Gastroesophageal sphincter (tissue), 4 donors: ENCODE measurements around the gene IL24. TPM values are rescaled to one million over a fixed set of nuclear protein-coding genes. Genes with fewer than 3 reads are reported as not detected.

Experiments used
- ATAC-seq: fragments of 150-250 bp; one replicate; pipeline ENCODE4 v1.9.1; 2016; ENCODE audit warnings: mild to moderate bottlenecking, moderate library complexity
- H3K27ac ChIP-seq, 4 donors: fragments of 200-600 bp; sonication (generic) in 3 of 4; 1 replicate in 3 of 4; 2 replicates in 1 of 4; pipeline ENCODE4 v1.5.1; 2016 to 2019
- H3K27me3 ChIP-seq: fragments of 200-600 bp; sonication (generic); one replicate; pipeline ENCODE4 v1.5.1; 2019
- H3K36me3 ChIP-seq, 2 donors: fragments of 200-600 bp; sonication (generic); one replicate each; pipeline ENCODE4 v1.5.1; 2019; ENCODE audit warnings: control low read depth in 1 of 2
- H3K4me1 ChIP-seq, 3 donors: fragments of 200-600 bp; sonication (generic); 1 replicate in 2 of 3; 2 replicates in 1 of 3; pipeline ENCODE4 v1.5.1; 2016 to 2019; ENCODE audit warnings: control low read depth in 2 of 3
- H3K4me3 ChIP-seq, 2 donors: fragments of 200-600 bp; sonication (generic); one replicate each; pipeline ENCODE4 v1.5.1; 2019; ENCODE audit warnings: mild to moderate bottlenecking in 1 of 2, moderate library complexity in 1 of 2
- H3K9me3 ChIP-seq, 3 donors: fragments of 200-600 bp; sonication (generic); one replicate each; pipeline ENCODE4 v1.5.1; 2017 to 2019; ENCODE audit warnings: control low read depth in 2 of 3
- CTCF ChIP-seq, 4 experiments: fragments of 200-600 bp in 2 of 4; fragments of 450-650 bp in 2 of 4; sonication (generic) in 1 of 4; IDR thresholded peaks; one replicate each; pipeline ENCODE4 v1.5.1; 2017 to 2019; ENCODE audit warnings: antibody characterized with exemption in 4 of 4, mild to moderate bottlenecking in 2 of 4, moderate library complexity in 2 of 4
- EP300 ChIP-seq: sonication (generic); formaldehyde crosslinking; IDR thresholded peaks from one replicate; pipeline ENCODE4 v1.6.1; 2017; ENCODE audit warnings: antibody characterized with exemption, mild to moderate bottlenecking
- POLR2A ChIP-seq, 2 donors: fragments of 450-650 bp; IDR thresholded peaks; one replicate each; pipeline ENCODE4 v1.6.1; 2017; ENCODE audit warnings: antibody characterized with exemption in 2 of 2, mild to moderate bottlenecking in 2 of 2, moderate library complexity in 1 of 2
- POLR2AphosphoS5 ChIP-seq: sonication (generic); formaldehyde crosslinking; IDR thresholded peaks from one replicate; pipeline ENCODE4 v1.6.1; 2017; ENCODE audit warnings: antibody characterized with exemption
- WGBS, 2 donors: methylation state at CpG; one replicate each; pipeline ENCODE4 v1.1.5; 2018; ENCODE audit warnings: low coverage in 1 of 2; 5-methylcytosine and 5-hydroxymethylcytosine counted together
- total RNA-seq, 4 donors: library from RNA; depleted of rRNA; stranded (reverse); fragments of >200 nt; gene quantifications; one replicate each; pipeline ENCODE4 v1.1.0, GENCODE V29; 2016

IL24 gene
- total RNA-seq, 4 donors from 2014 or later = not detected

- no peaks in the 10 kb centered on the region for H3K9me3 ChIP-seq
- no peaks in the 10 kb centered on the region for H3K36me3 ChIP-seq
- H3K27me3 ChIP-seq = peaks cover 31% of the 10 kb centered on the region
- no peaks in the 10 kb centered on the region for H3K4me1 ChIP-seq
- no peak for TF ChIP-seq EP300
- no peak for TF ChIP-seq POLR2AphosphoS5
- TF ChIP-seq POLR2A (IDR thresholded peaks at IDR 0.05) = no peak
- no peak for TF ChIP-seq CTCF (IDR thresholded peaks at IDR 0.05)
- 78 to 80% methylated on average over 1 to 6 of the region's 13 CpGs for WGBS, 2 donors
- no peak overlapping the region for H3K27ac ChIP-seq
- ATAC-seq = no peak
- H3K4me3 ChIP-seq = no peak overlapping the region
Observed at GRCh38 chr1:206898915-206899431, 1.7 kb downstream of the IL24 start.

GRCh38 chr1:206899717-206900116, 2.5 kb downstream of the IL24 start:
- Histone ChIP-seq H3K36me3 (no peaks in the 10 kb centered on the region), H3K4me3 (no peak overlapping the region), H3K4me1 (no peaks in the 10 kb centered on the region), H3K27me3 (peaks cover 31% of the 10 kb centered on the region), H3K9me3 (no peaks in the 10 kb centered on the region), H3K27ac (no peak overlapping the region)
- TF ChIP-seq EP300 (no peak), CTCF (IDR thresholded peaks at IDR 0.05) (no peak), POLR2AphosphoS5 (no peak), POLR2A (IDR thresholded peaks at IDR 0.05) (no peak)
- no peak for ATAC-seq
- 65 to 100% methylated on average over 2 to 5 of the region's 5 CpGs for WGBS, 2 donors

- WGBS, 2 donors = 63 to 82% methylated on average over 3 to 7 of the region's 7 CpGs
Observed at GRCh38 chr1:206900149-206900548, 2.9 kb downstream of the IL24 start.

GRCh38 chr1:206901944-206902343, 4.7 kb downstream of the IL24 start:
- Histone ChIP-seq H3K36me3 (no peaks in the 10 kb centered on the region), H3K27me3 (peaks cover 16% of the 10 kb centered on the region), H3K27ac (no peak overlapping the region), H3K9me3 (no peaks in the 10 kb centered on the region), H3K4me3 (no peak overlapping the region), H3K4me1 (no peaks in the 10 kb centered on the region)
- ATAC-seq = no peak
- 89 to 100% methylated on average over 1 to 6 of the region's 6 CpGs for WGBS, 2 donors
- TF ChIP-seq CTCF (IDR thresholded peaks at IDR 0.05) (no peak), EP300 (no peak), POLR2AphosphoS5 (no peak), POLR2A (IDR thresholded peaks at IDR 0.05) (no peak)

More at GRCh38 chr1:206900149-206900548, 2.9 kb downstream of the IL24 start:
- H3K9me3 ChIP-seq = no peaks in the 10 kb centered on the region
- no peaks in the 10 kb centered on the region for H3K4me1 ChIP-seq
- ATAC-seq = no peak
- TF ChIP-seq EP300 (no peak), CTCF (IDR thresholded peaks at IDR 0.05) (no peak), POLR2AphosphoS5 (no peak)
- H3K36me3 ChIP-seq = no peaks in the 10 kb centered on the region
- no peak overlapping the region for H3K27ac ChIP-seq
- peaks cover 28% of the 10 kb centered on the region for H3K27me3 ChIP-seq
- H3K4me3 ChIP-seq = no peak overlapping the region

- peaks cover 10% of the 10 kb centered on the region for H3K27me3 ChIP-seq
- TF ChIP-seq CTCF (IDR thresholded peaks at IDR 0.05) = no peak
- no peak for TF ChIP-seq EP300
- no peak for TF ChIP-seq POLR2A (IDR thresholded peaks at IDR 0.05)
Observed at GRCh38 chr1:206902702-206903101, 5.5 kb downstream of the IL24 start.

More at GRCh38 chr1:206902702-206903101, 5.5 kb downstream of the IL24 start:
- Histone ChIP-seq H3K36me3 (no peaks in the 10 kb centered on the region), H3K4me1 (no peaks in the 10 kb centered on the region), H3K27ac (no peak overlapping the region), H3K4me3 (no peak overlapping the region), H3K9me3 (no peaks in the 10 kb centered on the region)
- ATAC-seq = no peak
- 63 to 70% methylated on average over 1 of the region's 1 CpG for WGBS, 2 donors
